Measurements from ENCODE around the gene TIAM1.

Gene TIAM1

DNA sequence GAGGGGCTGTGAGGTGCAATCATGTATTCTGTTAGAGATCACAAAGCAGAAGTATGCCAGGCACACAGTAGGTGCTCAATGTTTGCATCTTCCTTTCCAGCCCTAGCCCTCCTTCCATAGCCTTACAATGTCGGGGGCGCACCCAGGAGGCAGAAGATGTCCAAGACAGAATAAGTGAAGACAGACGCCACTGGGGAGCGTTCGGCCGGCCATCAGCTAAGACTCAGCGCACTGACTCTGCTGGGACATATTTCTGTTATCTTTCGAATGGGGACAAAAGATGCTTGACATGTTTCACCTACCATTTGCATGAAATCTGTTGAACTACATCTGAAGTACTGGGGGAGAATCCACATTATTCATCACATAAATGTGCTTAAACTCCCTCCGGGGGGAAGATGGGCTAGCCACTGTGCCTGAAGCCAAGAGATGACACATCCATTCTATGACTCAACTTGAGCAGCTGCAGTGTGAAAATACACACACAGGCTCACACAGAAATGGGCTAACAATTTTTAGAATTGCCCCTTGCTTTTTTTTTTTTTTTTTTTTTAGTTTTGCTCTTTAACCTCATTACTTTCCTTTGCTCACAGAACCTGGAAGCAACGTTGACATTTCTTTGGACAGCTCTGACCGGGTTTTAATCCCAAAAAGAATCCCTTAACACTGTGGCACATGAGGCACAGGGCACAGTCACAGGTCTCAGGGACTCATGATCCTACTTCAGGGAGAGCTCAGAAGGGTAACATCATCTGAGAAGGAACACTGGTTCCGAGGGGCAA lies 7.9 kb downstream of the TIAM1 start:
- DNase-seq (ENCODE audit: low read depth), result no peak
- TF ChIP-seq, protein P1, sequence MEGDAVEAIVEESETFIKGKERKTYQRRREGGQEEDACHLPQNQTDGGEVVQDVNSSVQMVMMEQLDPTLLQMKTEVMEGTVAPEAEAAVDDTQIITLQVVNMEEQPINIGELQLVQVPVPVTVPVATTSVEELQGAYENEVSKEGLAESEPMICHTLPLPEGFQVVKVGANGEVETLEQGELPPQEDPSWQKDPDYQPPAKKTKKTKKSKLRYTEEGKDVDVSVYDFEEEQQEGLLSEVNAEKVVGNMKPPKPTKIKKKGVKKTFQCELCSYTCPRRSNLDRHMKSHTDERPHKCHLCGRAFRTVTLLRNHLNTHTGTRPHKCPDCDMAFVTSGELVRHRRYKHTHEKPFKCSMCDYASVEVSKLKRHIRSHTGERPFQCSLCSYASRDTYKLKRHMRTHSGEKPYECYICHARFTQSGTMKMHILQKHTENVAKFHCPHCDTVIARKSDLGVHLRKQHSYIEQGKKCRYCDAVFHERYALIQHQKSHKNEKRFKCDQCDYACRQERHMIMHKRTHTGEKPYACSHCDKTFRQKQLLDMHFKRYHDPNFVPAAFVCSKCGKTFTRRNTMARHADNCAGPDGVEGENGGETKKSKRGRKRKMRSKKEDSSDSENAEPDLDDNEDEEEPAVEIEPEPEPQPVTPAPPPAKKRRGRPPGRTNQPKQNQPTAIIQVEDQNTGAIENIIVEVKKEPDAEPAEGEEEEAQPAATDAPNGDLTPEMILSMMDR (IDR thresholded peaks at IDR 0.05; ENCODE audit: low read depth, low read length, missing control alignments), result no peak

DNA sequence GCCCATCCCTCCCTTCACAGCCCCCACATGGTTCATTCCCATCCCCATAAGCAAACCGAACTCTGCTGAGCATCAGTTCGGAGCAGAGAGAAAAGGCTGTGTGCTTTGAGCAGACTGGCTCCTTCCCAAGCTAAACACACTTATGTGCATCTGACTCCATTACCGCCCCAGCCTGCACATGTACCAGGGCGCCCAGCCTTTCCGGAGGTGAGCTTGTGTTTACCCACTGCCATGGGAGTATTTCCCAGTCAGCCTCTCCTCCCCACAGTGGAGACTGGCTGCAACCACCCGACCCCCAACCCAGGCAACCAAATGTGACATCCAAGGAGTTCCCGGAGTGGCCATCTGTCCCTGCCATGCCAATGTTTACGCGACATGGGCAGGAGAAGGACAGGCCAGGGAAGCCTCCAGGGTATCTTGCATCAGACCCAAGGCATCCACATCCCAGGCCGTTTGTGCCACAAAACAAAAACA lies 9.4 kb downstream of the TIAM1 start:
- no peak overlapping the region for H3K4me3 ChIP-seq (ENCODE audit: low read depth, low read length)
- DNase-seq (ENCODE audit: low read depth), result no peak
- TF ChIP-seq, protein P1 (IDR thresholded peaks at IDR 0.05; ENCODE audit: low read depth, low read length, missing control alignments), result no peak

More for the DNA sequence above, 7.9 kb downstream of the TIAM1 start:
- H3K4me3 ChIP-seq (ENCODE audit: low read depth, low read length), result no peak overlapping the region

DNA sequence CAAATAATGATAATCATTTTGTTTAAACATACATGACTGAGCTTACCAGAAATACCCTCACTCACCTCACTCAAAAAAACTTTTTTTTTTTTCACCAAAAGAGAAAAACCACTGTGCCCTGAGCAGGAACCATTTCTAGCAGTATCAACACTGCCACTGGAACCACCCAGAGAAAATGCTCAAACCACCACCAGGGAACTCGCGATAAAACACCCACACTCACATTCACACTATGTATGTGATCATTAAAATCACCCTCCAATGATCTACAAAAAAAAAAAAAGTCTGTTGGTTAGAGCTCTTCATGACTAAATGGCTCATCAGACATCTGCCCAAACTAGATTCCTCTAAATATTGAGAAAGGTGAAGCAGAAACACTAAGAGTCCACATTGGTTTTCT lies 11.5 kb downstream of the TIAM1 start:
- DNase-seq (ENCODE audit: low read depth), result no peak
- TF ChIP-seq, protein P1 (IDR thresholded peaks at IDR 0.05; ENCODE audit: low read depth, low read length, missing control alignments), result no peak
- no peak overlapping the region for H3K4me3 ChIP-seq (ENCODE audit: low read depth, low read length)

GRCh38 chr21:31331231-31331630 lies 12.8 kb downstream of the TIAM1 start:
- TF ChIP-seq, protein P1 (IDR thresholded peaks at IDR 0.05; ENCODE audit: low read depth, low read length, missing control alignments), result no peak
- no peak overlapping the region for H3K4me3 ChIP-seq (ENCODE audit: low read depth, low read length)
- no peak for DNase-seq (ENCODE audit: low read depth)

DNA sequence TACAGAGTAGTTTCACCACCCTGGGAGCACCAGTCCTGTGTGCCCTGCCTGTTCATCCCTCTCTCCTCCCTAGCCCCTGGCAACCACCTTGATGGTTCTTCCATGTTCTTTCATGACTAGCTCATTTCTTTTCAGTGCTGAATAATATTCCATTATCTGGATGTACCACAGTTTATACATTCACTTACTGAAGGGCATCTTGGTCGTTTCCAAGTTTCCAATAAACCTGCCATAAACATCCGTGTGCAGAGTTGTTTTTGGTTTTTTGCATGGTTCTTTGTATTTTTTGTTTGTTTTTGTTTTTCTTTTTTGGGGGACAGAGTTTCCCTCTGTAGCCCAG lies 13.9 kb downstream of the TIAM1 start:
- DNase-seq (ENCODE audit: low read depth), result no peak
- TF ChIP-seq, protein P1 (IDR thresholded peaks at IDR 0.05; ENCODE audit: low read depth, low read length, missing control alignments), result no peak

DNA sequence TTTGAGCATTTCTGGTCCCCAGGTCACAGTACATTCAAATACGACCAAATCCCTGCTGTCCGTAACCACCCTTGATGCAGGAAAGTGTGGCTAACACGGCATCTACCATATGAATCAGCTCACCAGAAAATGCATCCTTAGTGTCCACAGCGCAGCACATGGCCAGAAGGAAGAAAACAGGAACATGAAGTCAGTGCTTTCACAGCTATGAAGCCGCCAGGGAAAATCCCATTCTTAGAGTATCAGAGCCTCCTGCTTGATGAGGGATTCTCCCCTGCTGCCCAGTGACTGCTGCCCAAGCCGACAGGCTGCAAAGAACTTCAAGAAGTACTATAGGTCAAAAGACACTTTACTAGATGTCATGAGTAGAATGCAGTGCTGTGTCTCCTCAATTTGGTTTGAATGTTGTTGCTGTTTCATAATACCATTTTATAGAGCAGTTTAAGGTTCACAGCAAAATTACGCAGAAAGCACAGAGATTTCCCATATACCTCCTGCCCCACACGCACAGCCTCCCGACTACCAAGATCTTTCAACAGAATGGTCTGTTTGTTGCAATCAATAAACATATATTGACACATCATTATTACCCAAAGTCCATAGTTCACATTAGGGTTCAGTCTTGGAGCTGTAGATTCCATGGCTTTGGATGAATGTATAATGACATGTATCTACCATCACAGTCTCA lies 14.5 kb downstream of the TIAM1 start:
- no peak for DNase-seq (ENCODE audit: low read depth)
- H3K4me3 ChIP-seq (ENCODE audit: low read depth, low read length), result no peak overlapping the region
- TF ChIP-seq, protein P1 (IDR thresholded peaks at IDR 0.05; ENCODE audit: low read depth, low read length, missing control alignments), result no peak

More for the DNA sequence above, 13.9 kb downstream of the TIAM1 start:
- H3K4me3 ChIP-seq (ENCODE audit: low read depth, low read length), result no peak overlapping the region

All from GM12864 (cell line).